DND-41 (cell line): ENCODE results near the gene SLC22A31.

Experiments used
- CTCF ChIP-seq: IDR thresholded peaks from 2 replicates; pipeline ENCODE4 v1.5.1; 2012; ENCODE audit warnings: borderline replicate concordance, low read length, moderate library complexity, mild to moderate bottlenecking; ENCODE audit not compliant: poor library complexity, severe bottlenecking; ENCODE audit errors: extremely low read depth
- EZH2 ChIP-seq: IDR thresholded peaks from 3 replicates; pipeline ENCODE4 v1.6.1; 2012; ENCODE audit warnings: borderline replicate concordance, low read depth, mild to moderate bottlenecking, moderate library complexity, low read length, inconsistent platforms; ENCODE audit not compliant: severe bottlenecking

DNA sequence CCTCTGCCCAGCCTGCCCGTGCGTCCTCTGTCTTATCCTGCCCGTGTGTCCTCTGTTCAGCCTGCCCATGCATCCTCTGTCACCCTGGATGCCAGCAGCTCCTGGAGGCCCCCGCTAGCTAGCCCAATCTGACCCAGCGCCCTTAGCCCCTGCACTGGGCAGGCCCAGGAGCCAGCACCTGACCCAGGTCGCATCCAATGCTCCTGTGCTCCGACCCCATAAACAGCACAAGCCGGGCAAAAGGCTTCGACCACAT, 15.7 kb downstream of the SLC22A31 start:
- no peak for TF ChIP-seq EZH2
- no peak for TF ChIP-seq CTCF
